Thyroid gland (tissue), 4 donors: ENCODE results near the gene XRCC3.

Source experiments
- POLR2A ChIP-seq, 2 donors: fragments of 450-650 bp; IDR thresholded peaks; one replicate each; pipeline ENCODE4 v1.6.1; 2017; ENCODE audit warnings: antibody characterized with exemption in 2 of 2, mild to moderate bottlenecking in 2 of 2, moderate library complexity in 1 of 2
- TF ChIP-seq, protein P1 (sequence below), 6 experiments: fragments of 200-600 bp in 3 of 6; fragments of 450-650 bp in 3 of 6; sonication (generic) in 3 of 6; IDR thresholded peaks; one replicate each; pipeline ENCODE4 v1.5.1; 2016 to 2019; ENCODE audit warnings: antibody characterized with exemption in 6 of 6, mild to moderate bottlenecking in 2 of 6, inconsistent platforms in 1 of 6, moderate library complexity in 1 of 6

DNA sequence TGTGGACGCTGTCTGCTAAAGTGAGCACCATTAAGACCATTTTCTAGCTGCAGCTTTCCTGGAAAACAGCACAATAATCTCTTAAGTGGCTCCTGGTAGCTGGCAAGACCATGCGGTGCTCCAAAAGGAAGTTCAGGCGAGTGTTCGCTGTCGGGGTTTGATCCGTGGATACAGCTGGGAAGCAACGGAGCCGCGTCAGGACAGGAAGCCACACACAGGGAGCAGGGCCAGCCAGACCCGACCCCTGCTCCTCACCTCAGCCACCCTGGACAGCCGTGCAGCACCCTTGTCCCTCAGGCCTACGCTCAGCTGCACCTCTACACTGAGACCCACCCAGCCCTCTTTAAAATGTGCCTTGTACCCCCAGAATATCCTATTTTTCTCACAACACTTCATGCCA lies 19.8 kb upstream of the XRCC3 start:
- no peak for TF ChIP-seq POLR2A (IDR thresholded peaks at IDR 0.05)
- TF ChIP-seq, protein P1, sequence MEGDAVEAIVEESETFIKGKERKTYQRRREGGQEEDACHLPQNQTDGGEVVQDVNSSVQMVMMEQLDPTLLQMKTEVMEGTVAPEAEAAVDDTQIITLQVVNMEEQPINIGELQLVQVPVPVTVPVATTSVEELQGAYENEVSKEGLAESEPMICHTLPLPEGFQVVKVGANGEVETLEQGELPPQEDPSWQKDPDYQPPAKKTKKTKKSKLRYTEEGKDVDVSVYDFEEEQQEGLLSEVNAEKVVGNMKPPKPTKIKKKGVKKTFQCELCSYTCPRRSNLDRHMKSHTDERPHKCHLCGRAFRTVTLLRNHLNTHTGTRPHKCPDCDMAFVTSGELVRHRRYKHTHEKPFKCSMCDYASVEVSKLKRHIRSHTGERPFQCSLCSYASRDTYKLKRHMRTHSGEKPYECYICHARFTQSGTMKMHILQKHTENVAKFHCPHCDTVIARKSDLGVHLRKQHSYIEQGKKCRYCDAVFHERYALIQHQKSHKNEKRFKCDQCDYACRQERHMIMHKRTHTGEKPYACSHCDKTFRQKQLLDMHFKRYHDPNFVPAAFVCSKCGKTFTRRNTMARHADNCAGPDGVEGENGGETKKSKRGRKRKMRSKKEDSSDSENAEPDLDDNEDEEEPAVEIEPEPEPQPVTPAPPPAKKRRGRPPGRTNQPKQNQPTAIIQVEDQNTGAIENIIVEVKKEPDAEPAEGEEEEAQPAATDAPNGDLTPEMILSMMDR (IDR thresholded peaks at IDR 0.05), result no peak
